ENCODE data around the gene ACOT11. TPM values are rescaled to one million over a fixed set of nuclear protein-coding genes. Genes with fewer than 3 reads are reported as not detected.

ACOT11 gene
- total and polyA plus RNA-seq, 7 experiments from 2014 or later = 0.06 to 2.3 (median 0.87) TPM; not detected in 1

GRCh38 chr1:54591127-54591756 lies 43.2 kb downstream of the ACOT11 start:
- no peak overlapping the region for H3K4me3 ChIP-seq (ENCODE audit: low read length)
- no peaks in the 10 kb centered on the region for H3K36me3 ChIP-seq (ENCODE audit: control insufficient read depth in 2 of 3, insufficient read depth in 3 of 3, low read length in 3 of 3)
- no peak for ATAC-seq
- Mint-ChIP-seq H3K4me1 (peaks cover 0 to 7% (median 4%) of the 10 kb centered on the region in 7 donors), H3K4me3 (no peak overlapping the region), H3K27ac (no peak overlapping the region), H3K9me3 (no peaks in the 10 kb centered on the region), H3K27me3 (no peaks in the 10 kb centered on the region), H3K36me3 (no peaks in the 10 kb centered on the region)
- intact Hi-C loops (cut with micrococcal nuclease) = no loop called here
- POLR2A ChIA-PET = no interaction called here
- CTCF ChIA-PET = no interaction called here
- no peak for DNase-seq
- H3K27ac ChIP-seq (ENCODE audit: low read depth, low read length) = no peak overlapping the region
- H3K4me1 ChIP-seq (ENCODE audit: control insufficient read depth in 2 of 2, insufficient read depth in 2 of 2, low read length in 2 of 2) = no peaks in the 10 kb centered on the region
- H3K9me3 ChIP-seq (ENCODE audit: control insufficient read depth in 2 of 3, low read length in 3 of 3) = no peaks in the 10 kb centered on the region
- H3K27me3 ChIP-seq (ENCODE audit: control insufficient read depth in 2 of 2, insufficient read depth in 2 of 2, low read length in 2 of 2) = no peaks in the 10 kb centered on the region

GRCh38 chr1:54593571-54594160 lies 45.6 kb downstream of the ACOT11 start:
- ChIA-PET POLR2A (no interaction called here), CTCF (no interaction called here)
- Mint-ChIP-seq H3K27me3 (no peaks in the 10 kb centered on the region), H3K27ac (no peak overlapping the region), H3K36me3 (no peaks in the 10 kb centered on the region), H3K9me3 (no peaks in the 10 kb centered on the region), H3K4me1 (peaks cover 0 to 5% (median 0%) of the 10 kb centered on the region in 7 donors), H3K4me3 (no peak overlapping the region)
- no peaks in the 10 kb centered on the region for H3K4me1 ChIP-seq (ENCODE audit: control insufficient read depth in 2 of 2, insufficient read depth in 2 of 2, low read length in 2 of 2)
- no peaks in the 10 kb centered on the region for H3K9me3 ChIP-seq (ENCODE audit: control insufficient read depth in 2 of 3, low read length in 3 of 3)
- H3K36me3 ChIP-seq (ENCODE audit: control insufficient read depth in 2 of 3, insufficient read depth in 3 of 3, low read length in 3 of 3) = no peaks in the 10 kb centered on the region
- no peak for ATAC-seq
- intact Hi-C loops (cut with micrococcal nuclease) = no loop called here
- no peaks in the 10 kb centered on the region for H3K27me3 ChIP-seq (ENCODE audit: control insufficient read depth in 2 of 2, insufficient read depth in 2 of 2, low read length in 2 of 2)
- H3K4me3 ChIP-seq (ENCODE audit: low read length) = no peak overlapping the region
- no peak overlapping the region for H3K27ac ChIP-seq (ENCODE audit: low read depth, low read length)
- DNase-seq = no peak

- H3K9me3 ChIP-seq (ENCODE audit: control insufficient read depth in 2 of 3, low read length in 3 of 3) = no peaks in the 10 kb centered on the region
- DNase-seq (no peak), ATAC-seq (no peak)
- Mint-ChIP-seq H3K27me3 (no peaks in the 10 kb centered on the region), H3K9me3 (no peaks in the 10 kb centered on the region), H3K36me3 (no peaks in the 10 kb centered on the region), H3K4me1 (peaks cover 0 to 5% (median 0%) of the 10 kb centered on the region in 7 donors), H3K27ac (no peak overlapping the region), H3K4me3 (no peak overlapping the region)
- H3K4me3 ChIP-seq (ENCODE audit: low read length) = no peak overlapping the region
- no peak overlapping the region for H3K27ac ChIP-seq (ENCODE audit: low read depth, low read length)
- H3K27me3 ChIP-seq (ENCODE audit: control insufficient read depth in 2 of 2, insufficient read depth in 2 of 2, low read length in 2 of 2) = no peaks in the 10 kb centered on the region
- no peaks in the 10 kb centered on the region for H3K36me3 ChIP-seq (ENCODE audit: control insufficient read depth in 2 of 3, insufficient read depth in 3 of 3, low read length in 3 of 3)
- H3K4me1 ChIP-seq (ENCODE audit: control insufficient read depth in 2 of 2, insufficient read depth in 2 of 2, low read length in 2 of 2) = no peaks in the 10 kb centered on the region
- CTCF ChIA-PET = interaction anchor here (0.6 kb wide), 1 partner anchor 507 kb away, joined by 4 read pairs; no protein-coding TSS in a partner anchor
- intact Hi-C loops (cut with micrococcal nuclease) = no loop called here
- POLR2A ChIA-PET = no interaction called here
Observed at GRCh38 chr1:54594463-54594862, 46.4 kb downstream of the ACOT11 start.

- Mint-ChIP-seq H3K36me3 (no peaks in the 10 kb centered on the region), H3K4me3 (no peak overlapping the region), H3K9me3 (no peaks in the 10 kb centered on the region), H3K27ac (no peak overlapping the region), H3K4me1 (peaks cover 0 to 5% (median 0%) of the 10 kb centered on the region in 7 donors), H3K27me3 (no peaks in the 10 kb centered on the region)
- intact Hi-C loops (cut with micrococcal nuclease) = no loop called here
- H3K36me3 ChIP-seq (ENCODE audit: control insufficient read depth in 2 of 3, insufficient read depth in 3 of 3, low read length in 3 of 3) = no peaks in the 10 kb centered on the region
- DNase-seq = no peak
- H3K4me1 ChIP-seq (ENCODE audit: control insufficient read depth in 2 of 2, insufficient read depth in 2 of 2, low read length in 2 of 2) = no peaks in the 10 kb centered on the region
- ChIA-PET POLR2A (no interaction called here), CTCF (no interaction called here)
- no peaks in the 10 kb centered on the region for H3K27me3 ChIP-seq (ENCODE audit: control insufficient read depth in 2 of 2, insufficient read depth in 2 of 2, low read length in 2 of 2)
- H3K27ac ChIP-seq (ENCODE audit: low read depth, low read length) = no peak overlapping the region
- no peak for ATAC-seq
- no peaks in the 10 kb centered on the region for H3K9me3 ChIP-seq (ENCODE audit: control insufficient read depth in 2 of 3, low read length in 3 of 3)
- no peak overlapping the region for H3K4me3 ChIP-seq (ENCODE audit: low read length)
Observed at GRCh38 chr1:54595956-54596498, 48.0 kb downstream of the ACOT11 start.

GRCh38 chr1:54596756-54597155 lies 48.7 kb downstream of the ACOT11 start:
- DNase-seq = no peak
- Histone ChIP-seq H3K27me3 (ENCODE audit: control insufficient read depth in 2 of 2, insufficient read depth in 2 of 2, low read length in 2 of 2) (no peaks in the 10 kb centered on the region), H3K36me3 (ENCODE audit: control insufficient read depth in 2 of 3, insufficient read depth in 3 of 3, low read length in 3 of 3) (no peaks in the 10 kb centered on the region), H3K27ac (ENCODE audit: low read depth, low read length) (no peak overlapping the region), H3K4me3 (ENCODE audit: low read length) (no peak overlapping the region), H3K4me1 (ENCODE audit: control insufficient read depth in 2 of 2, insufficient read depth in 2 of 2, low read length in 2 of 2) (no peaks in the 10 kb centered on the region), H3K9me3 (ENCODE audit: control insufficient read depth in 2 of 3, low read length in 3 of 3) (no peaks in the 10 kb centered on the region)
- H3K4me1 Mint-ChIP-seq = peaks cover 0 to 5% (median 0%) of the 10 kb centered on the region in 7 donors
- H3K27me3 Mint-ChIP-seq = no peaks in the 10 kb centered on the region
- H3K9me3 Mint-ChIP-seq = no peaks in the 10 kb centered on the region
- intact Hi-C loops (cut with micrococcal nuclease) = no loop called here
- ChIA-PET CTCF (no interaction called here), POLR2A (no interaction called here)
- no peak overlapping the region for H3K4me3 Mint-ChIP-seq
- no peak for ATAC-seq
- H3K36me3 Mint-ChIP-seq = no peaks in the 10 kb centered on the region
- no peak overlapping the region for H3K27ac Mint-ChIP-seq

- ChIA-PET CTCF (no interaction called here), POLR2A (no interaction called here)
- Mint-ChIP-seq H3K27me3 (no peaks in the 10 kb centered on the region), H3K4me3 (no peak overlapping the region), H3K27ac (no peak overlapping the region), H3K4me1 (peaks cover 0 to 5% (median 0%) of the 10 kb centered on the region in 7 donors), H3K36me3 (no peaks in the 10 kb centered on the region), H3K9me3 (no peaks in the 10 kb centered on the region)
- intact Hi-C loops (cut with micrococcal nuclease) = no loop called here
- no peaks in the 10 kb centered on the region for H3K4me1 ChIP-seq (ENCODE audit: control insufficient read depth in 2 of 2, insufficient read depth in 2 of 2, low read length in 2 of 2)
- H3K4me3 ChIP-seq (ENCODE audit: low read length) = no peak overlapping the region
- no peaks in the 10 kb centered on the region for H3K27me3 ChIP-seq (ENCODE audit: control insufficient read depth in 2 of 2, insufficient read depth in 2 of 2, low read length in 2 of 2)
- H3K36me3 ChIP-seq (ENCODE audit: control insufficient read depth in 2 of 3, insufficient read depth in 3 of 3, low read length in 3 of 3) = no peaks in the 10 kb centered on the region
- no peak overlapping the region for H3K27ac ChIP-seq (ENCODE audit: low read depth, low read length)
- H3K9me3 ChIP-seq (ENCODE audit: control insufficient read depth in 2 of 3, low read length in 3 of 3) = no peaks in the 10 kb centered on the region
- DNase-seq = no peak
- no peak for ATAC-seq
Observed at GRCh38 chr1:54597455-54598030, 49.5 kb downstream of the ACOT11 start.

All from naive thymus-derived CD4-positive, alpha-beta T cell (primary cell).